Peyer's patch (tissue), 4 donors: ENCODE results near the gene TEK.

Experiments
- POLR2A ChIP-seq, 2 donors: fragments of 450-650 bp; IDR thresholded peaks; one replicate each; pipeline ENCODE4 v1.5.1; 2017; ENCODE audit warnings: antibody characterized with exemption in 2 of 2, mild to moderate bottlenecking in 2 of 2, moderate library complexity in 2 of 2
- TF ChIP-seq, protein P1 (sequence below), 6 experiments: fragments of 450-650 bp in 4 of 6; fragments of 200-600 bp in 2 of 6; sonication (generic) in 1 of 6; IDR thresholded peaks; one replicate each; pipeline ENCODE4 v1.5.1; 2017 to 2019; ENCODE audit warnings: antibody characterized with exemption in 6 of 6, mild to moderate bottlenecking in 3 of 6, moderate library complexity in 1 of 6

- TF ChIP-seq, protein P1, sequence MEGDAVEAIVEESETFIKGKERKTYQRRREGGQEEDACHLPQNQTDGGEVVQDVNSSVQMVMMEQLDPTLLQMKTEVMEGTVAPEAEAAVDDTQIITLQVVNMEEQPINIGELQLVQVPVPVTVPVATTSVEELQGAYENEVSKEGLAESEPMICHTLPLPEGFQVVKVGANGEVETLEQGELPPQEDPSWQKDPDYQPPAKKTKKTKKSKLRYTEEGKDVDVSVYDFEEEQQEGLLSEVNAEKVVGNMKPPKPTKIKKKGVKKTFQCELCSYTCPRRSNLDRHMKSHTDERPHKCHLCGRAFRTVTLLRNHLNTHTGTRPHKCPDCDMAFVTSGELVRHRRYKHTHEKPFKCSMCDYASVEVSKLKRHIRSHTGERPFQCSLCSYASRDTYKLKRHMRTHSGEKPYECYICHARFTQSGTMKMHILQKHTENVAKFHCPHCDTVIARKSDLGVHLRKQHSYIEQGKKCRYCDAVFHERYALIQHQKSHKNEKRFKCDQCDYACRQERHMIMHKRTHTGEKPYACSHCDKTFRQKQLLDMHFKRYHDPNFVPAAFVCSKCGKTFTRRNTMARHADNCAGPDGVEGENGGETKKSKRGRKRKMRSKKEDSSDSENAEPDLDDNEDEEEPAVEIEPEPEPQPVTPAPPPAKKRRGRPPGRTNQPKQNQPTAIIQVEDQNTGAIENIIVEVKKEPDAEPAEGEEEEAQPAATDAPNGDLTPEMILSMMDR (IDR thresholded peaks at IDR 0.05): no peak
- TF ChIP-seq POLR2A (IDR thresholded peaks at IDR 0.05): no peak
These were observed 16.0 kb downstream of the TEK start for GRCh38 chr9:27125030-27125429.
